PC-3 (cell line): ENCODE measurements around the gene RNU1-1.
"Not testable (repeated sequence)": the region's sequence is repeated elsewhere in the genome, so short reads cannot be mapped to it uniquely, and the experiment has no call there.

Experiments
- EZH2 ChIP-seq: fragments of 300-600 bp; sonication (generic); IDR thresholded peaks from one replicate; pipeline ENCODE4 v1.6.1; 2017; ENCODE audit warnings: antibody characterized with exemption, mild to moderate bottlenecking, low read length; ENCODE audit not compliant: unreplicated experiment
- EZH2phosphoT487 ChIP-seq: fragments of 300-600 bp; sonication (generic); IDR thresholded peaks from 2 replicates; pipeline ENCODE4 v1.6.1; 2018; ENCODE audit warnings: mild to moderate bottlenecking, antibody characterized with exemption, low read length, borderline replicate concordance
- TF ChIP-seq, protein P1 (sequence below): fragments of 300-600 bp; sonication (generic); conservative IDR thresholded peaks from 2 replicates; pipeline ENCODE4 v1.5.1; 2017; ENCODE audit warnings: antibody characterized with exemption, low read depth, mild to moderate bottlenecking, low read length

DNA sequence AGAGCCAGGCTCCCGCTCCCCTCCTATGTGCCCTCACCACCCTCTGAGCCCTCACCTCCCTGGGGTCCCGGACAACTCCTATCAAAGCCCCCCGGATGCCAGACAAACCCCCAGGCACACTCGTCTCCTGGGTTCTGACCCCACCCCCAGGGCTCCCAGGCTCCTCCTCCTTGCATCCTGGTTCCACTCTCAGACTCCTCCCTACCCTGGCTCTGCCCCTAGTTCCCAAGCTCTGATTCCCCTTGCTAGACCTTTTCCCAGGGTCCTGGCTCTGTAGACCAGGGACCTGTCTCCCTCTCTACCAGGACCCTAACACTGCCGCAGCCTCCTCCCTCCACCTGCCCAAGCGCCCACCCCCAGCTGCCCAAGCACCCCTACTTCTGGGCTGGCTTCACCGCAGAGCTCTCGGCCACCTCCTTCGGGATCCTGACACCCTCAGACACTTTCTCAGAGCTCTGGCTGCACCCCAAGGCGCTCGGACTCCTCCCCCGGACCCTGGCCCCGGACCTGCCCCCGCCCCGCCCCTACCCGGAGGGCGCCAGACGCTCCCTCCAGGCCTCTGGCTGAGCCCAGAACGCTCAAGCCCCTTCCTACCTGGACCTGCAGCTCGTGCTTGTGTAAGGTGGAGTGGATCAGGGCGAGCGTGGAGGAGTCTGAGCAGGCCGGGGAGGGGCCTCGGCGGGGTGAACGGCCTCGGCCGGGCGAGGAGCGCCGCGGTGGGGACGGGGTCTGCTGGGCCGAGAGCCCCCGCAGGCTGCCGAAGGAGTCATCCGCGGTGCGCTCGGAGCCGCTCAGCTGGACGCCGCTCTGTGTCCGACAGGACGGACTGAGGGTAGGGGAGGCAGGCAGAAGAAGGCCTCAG is 30.2 kb downstream of the RNU1-1 start:
- TF ChIP-seq, protein P1, sequence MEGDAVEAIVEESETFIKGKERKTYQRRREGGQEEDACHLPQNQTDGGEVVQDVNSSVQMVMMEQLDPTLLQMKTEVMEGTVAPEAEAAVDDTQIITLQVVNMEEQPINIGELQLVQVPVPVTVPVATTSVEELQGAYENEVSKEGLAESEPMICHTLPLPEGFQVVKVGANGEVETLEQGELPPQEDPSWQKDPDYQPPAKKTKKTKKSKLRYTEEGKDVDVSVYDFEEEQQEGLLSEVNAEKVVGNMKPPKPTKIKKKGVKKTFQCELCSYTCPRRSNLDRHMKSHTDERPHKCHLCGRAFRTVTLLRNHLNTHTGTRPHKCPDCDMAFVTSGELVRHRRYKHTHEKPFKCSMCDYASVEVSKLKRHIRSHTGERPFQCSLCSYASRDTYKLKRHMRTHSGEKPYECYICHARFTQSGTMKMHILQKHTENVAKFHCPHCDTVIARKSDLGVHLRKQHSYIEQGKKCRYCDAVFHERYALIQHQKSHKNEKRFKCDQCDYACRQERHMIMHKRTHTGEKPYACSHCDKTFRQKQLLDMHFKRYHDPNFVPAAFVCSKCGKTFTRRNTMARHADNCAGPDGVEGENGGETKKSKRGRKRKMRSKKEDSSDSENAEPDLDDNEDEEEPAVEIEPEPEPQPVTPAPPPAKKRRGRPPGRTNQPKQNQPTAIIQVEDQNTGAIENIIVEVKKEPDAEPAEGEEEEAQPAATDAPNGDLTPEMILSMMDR: not testable (repeated sequence)
- not testable (repeated sequence) for TF ChIP-seq EZH2, EZH2phosphoT487
